CD14-positive monocyte (primary cell): ENCODE results near the gene LYSMD4. TPM values are rescaled to one million over a fixed set of nuclear protein-coding genes. Genes with fewer than 3 reads are reported as not detected.

Experiments used
- DNase-seq, 3 donors: peaks; one replicate each; pipeline ENCODE4 v3.0.0-alpha.2; 2011 to 2022
- H2AFZ ChIP-seq: 2 replicates; pipeline ENCODE4 v1.6.0; 2012; ENCODE audit warnings: mild to moderate bottlenecking, low read depth, low read length, inconsistent platforms; ENCODE audit not compliant: insufficient read depth, poor library complexity, severe bottlenecking
- H3K27ac ChIP-seq, 2 donors: 1 replicate in 1 of 2; 2 replicates in 1 of 2; pipeline ENCODE4 v1.5.1; 2012 to 2013; ENCODE audit warnings: low read length in 2 of 2, control low read depth in 1 of 2, inconsistent platforms in 1 of 2, low read depth in 1 of 2, mild to moderate bottlenecking in 1 of 2
- H3K27me3 ChIP-seq, 2 donors: one replicate each; pipeline versions ENCODE4 v1.6.0 to v1.6.1; 2011 to 2013; ENCODE audit warnings: low read length in 2 of 2; ENCODE audit not compliant: control insufficient read depth in 2 of 2, insufficient read depth in 2 of 2
- H3K36me3 ChIP-seq, 2 donors: replicated peaks in 1 of 2; 1 replicate in 1 of 2; 2 replicates in 1 of 2; pipeline versions ENCODE4 v1.5.1 to v1.6.1; 2012 to 2013; ENCODE audit warnings: low read length in 2 of 2, control low read depth in 1 of 2, inconsistent platforms in 1 of 2, mild to moderate bottlenecking in 1 of 2; ENCODE audit not compliant: insufficient read depth in 2 of 2, control insufficient read depth in 1 of 2
- H3K4me1 ChIP-seq, 2 donors: 1 replicate in 1 of 2; 2 replicates in 1 of 2; pipeline versions ENCODE4 v1.5.1 to v1.6.1; 2012 to 2013; ENCODE audit warnings: low read length in 2 of 2, control low read depth in 1 of 2, inconsistent platforms in 1 of 2, mild to moderate bottlenecking in 1 of 2, moderate library complexity in 1 of 2; ENCODE audit not compliant: insufficient read depth in 2 of 2, control insufficient read depth in 1 of 2
- H3K4me2 ChIP-seq: replicated peaks from 2 replicates; pipeline ENCODE3; 2012; ENCODE audit warnings: low read length, moderate library complexity, mild to moderate bottlenecking; ENCODE audit not compliant: poor library complexity, severe bottlenecking; ENCODE audit errors: extremely low read depth
- H3K4me3 ChIP-seq, 3 experiments: fragments of 200-600 bp in 1 of 3; sonication (generic) in 1 of 3; replicated peaks in 1 of 3; 1 replicate in 2 of 3; 2 replicates in 1 of 3; pipeline ENCODE4 v1.5.1; 2011 to 2013; ENCODE audit warnings: low read length in 3 of 3, mild to moderate bottlenecking in 3 of 3, control low read depth in 2 of 3, low read depth in 2 of 3, inconsistent platforms in 1 of 3, moderate library complexity in 1 of 3
- H3K79me2 ChIP-seq: 2 replicates; pipeline ENCODE4 v1.6.0; 2012; ENCODE audit warnings: mild to moderate bottlenecking, control low read depth, inconsistent platforms, low read length, moderate library complexity; ENCODE audit not compliant: insufficient read depth
- H3K9ac ChIP-seq: 2 replicates; pipeline ENCODE4 v1.6.0; 2017; ENCODE audit warnings: low read length, mild to moderate bottlenecking; ENCODE audit not compliant: insufficient read depth, poor library complexity, severe bottlenecking
- H3K9me3 ChIP-seq, 2 donors: replicated peaks in 1 of 2; 1 replicate in 1 of 2; 2 replicates in 1 of 2; pipeline versions ENCODE4 v1.5.1 to v1.6.1; 2012 to 2013; ENCODE audit warnings: low read length in 2 of 2, control low read depth in 1 of 2; ENCODE audit not compliant: control insufficient read depth in 1 of 2, insufficient read depth in 1 of 2
- H4K20me1 ChIP-seq: 2 replicates; pipeline ENCODE4 v1.6.0; 2012; ENCODE audit warnings: mild to moderate bottlenecking, low read length, control low read depth, moderate library complexity; ENCODE audit not compliant: insufficient read depth
- H3K27ac Mint-ChIP-seq, 7 donors: one replicate each; pipeline ENCODE4 v1.8.0; 2020; ENCODE audit warnings: mild to moderate bottlenecking in 7 of 7, mixed read lengths in 7 of 7, moderate library complexity in 6 of 7, inconsistent platforms in 2 of 7
- H3K27me3 Mint-ChIP-seq, 3 donors: one replicate each; pipeline ENCODE4 v1.8.0; 2021 to 2022; ENCODE audit warnings: low read depth in 3 of 3, mild to moderate bottlenecking in 3 of 3, mixed read lengths in 3 of 3, moderate library complexity in 3 of 3, inconsistent platforms in 1 of 3
- H3K36me3 Mint-ChIP-seq, 2 donors: one replicate each; pipeline ENCODE4 v1.8.0; 2020; ENCODE audit warnings: mixed read lengths in 2 of 2, inconsistent platforms in 1 of 2, mild to moderate bottlenecking in 1 of 2
- H3K4me1 Mint-ChIP-seq: one replicate; pipeline ENCODE4 v1.8.0; 2020; ENCODE audit warnings: mild to moderate bottlenecking, mixed read lengths
- H3K4me3 Mint-ChIP-seq, 2 donors: one replicate each; pipeline ENCODE4 v1.8.0; 2020; ENCODE audit warnings: mild to moderate bottlenecking in 2 of 2, mixed read lengths in 2 of 2, moderate library complexity in 1 of 2
- H3K9me3 Mint-ChIP-seq, 7 donors: one replicate each; pipeline ENCODE4 v1.8.0; 2020 to 2022; ENCODE audit warnings: mixed read lengths in 7 of 7, mild to moderate bottlenecking in 6 of 7, moderate library complexity in 6 of 7, inconsistent platforms in 2 of 7
- WGBS: methylation state at CpG from one replicate; pipeline ENCODE4 v1.1.5; 2013; ENCODE audit warnings: missing lambda C conversion rate; ENCODE audit not compliant: insufficient coverage; 5-methylcytosine and 5-hydroxymethylcytosine counted together
- intact Hi-C, 2 donors: fragments of 100-400 bp; cut with micrococcal nuclease; formaldehyde crosslinking; loops; one replicate each; pipeline versions ENCODE4 v1.15.0 to v1.15.1; 2023
- polyA plus RNA-seq, 3 donors: library from polyadenylated mRNA; depleted of rRNA in 1 of 3; unstranded in 2 of 3; stranded (reverse) in 1 of 3; fragments of 300-500 nt in 2 of 3; fragments of >200 nt in 1 of 3; fragmentation: Illumina TruSeq in 2 of 3; gene quantifications; 1 replicate in 2 of 3; 2 replicates in 1 of 3; pipeline ENCODE4 v1.2.3, GENCODE V29; 2012 to 2021
- TF ChIP-seq, protein P1 (sequence below): fragments of 200-600 bp; IDR thresholded peaks from one replicate; pipeline ENCODE4 v1.8.0; 2022; ENCODE audit warnings: antibody characterized with exemption, mild to moderate bottlenecking

Gene LYSMD4
- polyA plus RNA-seq, 3 donors = 1.1 to 4.7 (median 2.5) TPM

DNA sequence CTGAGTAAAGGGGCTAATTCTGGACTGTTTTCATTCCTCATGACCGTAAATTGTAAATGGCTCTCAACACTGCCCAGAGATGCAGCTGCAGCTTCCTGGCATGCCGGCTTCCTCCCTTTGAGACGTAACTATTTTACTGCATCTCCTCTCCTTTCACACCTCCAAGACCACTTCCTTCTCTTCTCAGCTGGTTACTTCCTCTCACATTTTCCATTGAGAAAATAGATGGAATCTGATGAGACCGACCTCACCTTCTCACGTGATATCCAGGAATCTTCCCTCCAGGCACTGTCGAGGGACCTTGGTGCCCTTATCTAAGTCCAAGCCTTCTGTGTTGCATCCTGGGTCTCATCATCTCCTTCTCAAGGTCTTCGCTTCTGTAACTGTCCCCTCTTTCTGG is 12.7 kb downstream of the LYSMD4 start:
- Histone ChIP-seq H3K27me3 (no peaks in the 10 kb centered on the region), H3K36me3 (peaks cover 11 to 21% of the 10 kb centered on the region in 2 donors), H3K9me3 (peaks cover 0 to 3% of the 10 kb centered on the region in 2 donors), H3K9ac (no peak overlapping the region), H3K4me2 (no peak overlapping the region), H4K20me1 (peaks cover 8% of the 10 kb centered on the region), H3K27ac (no peak overlapping the region), H3K79me2 (no peaks in the 10 kb centered on the region), H3K4me3 (no peak overlapping the region), H2AFZ (no peak overlapping the region), H3K4me1 (no peaks in the 10 kb centered on the region)
- WGBS = 57% methylated on average over 7 of the region's 7 CpGs
- H3K4me1 Mint-ChIP-seq = peaks cover 20% of the 10 kb centered on the region
- peaks cover 0 to 9% (median 5%) of the 10 kb centered on the region in 7 donors for H3K9me3 Mint-ChIP-seq
- TF ChIP-seq, protein P1, sequence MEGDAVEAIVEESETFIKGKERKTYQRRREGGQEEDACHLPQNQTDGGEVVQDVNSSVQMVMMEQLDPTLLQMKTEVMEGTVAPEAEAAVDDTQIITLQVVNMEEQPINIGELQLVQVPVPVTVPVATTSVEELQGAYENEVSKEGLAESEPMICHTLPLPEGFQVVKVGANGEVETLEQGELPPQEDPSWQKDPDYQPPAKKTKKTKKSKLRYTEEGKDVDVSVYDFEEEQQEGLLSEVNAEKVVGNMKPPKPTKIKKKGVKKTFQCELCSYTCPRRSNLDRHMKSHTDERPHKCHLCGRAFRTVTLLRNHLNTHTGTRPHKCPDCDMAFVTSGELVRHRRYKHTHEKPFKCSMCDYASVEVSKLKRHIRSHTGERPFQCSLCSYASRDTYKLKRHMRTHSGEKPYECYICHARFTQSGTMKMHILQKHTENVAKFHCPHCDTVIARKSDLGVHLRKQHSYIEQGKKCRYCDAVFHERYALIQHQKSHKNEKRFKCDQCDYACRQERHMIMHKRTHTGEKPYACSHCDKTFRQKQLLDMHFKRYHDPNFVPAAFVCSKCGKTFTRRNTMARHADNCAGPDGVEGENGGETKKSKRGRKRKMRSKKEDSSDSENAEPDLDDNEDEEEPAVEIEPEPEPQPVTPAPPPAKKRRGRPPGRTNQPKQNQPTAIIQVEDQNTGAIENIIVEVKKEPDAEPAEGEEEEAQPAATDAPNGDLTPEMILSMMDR = no peak
- H3K27ac Mint-ChIP-seq = no peak overlapping the region
- peaks cover 3 to 7% (median 4%) of the 10 kb centered on the region in 3 donors for H3K27me3 Mint-ChIP-seq
- no peak for DNase-seq
- intact Hi-C loops = no loop called here
- peak overlapping the region in 1 of 2 donors; percentile 4 for H3K4me3 Mint-ChIP-seq
- H3K36me3 Mint-ChIP-seq = peaks cover 17 to 23% of the 10 kb centered on the region in 2 donors

DNA sequence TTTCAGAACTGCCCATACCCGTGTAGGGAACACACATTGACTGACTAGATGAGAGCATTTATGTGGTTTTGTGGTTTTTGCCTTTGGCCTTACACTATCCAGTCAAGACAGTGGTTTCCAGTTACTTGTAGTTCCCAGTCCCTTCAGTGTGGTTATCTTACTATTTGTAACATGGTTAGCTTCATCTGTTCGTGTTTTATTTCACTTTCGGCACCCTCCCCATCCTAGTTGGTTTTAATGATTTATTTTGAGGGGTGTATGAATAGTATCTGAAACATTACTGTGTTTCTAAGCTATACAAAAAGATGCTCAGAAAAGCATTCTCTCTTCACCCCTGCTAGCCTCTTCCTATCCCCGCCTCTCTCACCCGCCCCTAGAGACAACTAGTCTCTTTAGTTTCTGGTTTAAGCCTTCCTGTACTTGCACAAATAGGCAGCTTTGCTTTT is 14.1 kb downstream of the LYSMD4 start:
- Histone ChIP-seq H3K4me3 (no peak overlapping the region), H3K27ac (no peak overlapping the region), H3K9ac (no peak overlapping the region), H4K20me1 (peaks cover 20% of the 10 kb centered on the region), H3K36me3 (peaks cover 19 to 35% of the 10 kb centered on the region in 2 donors), H3K4me1 (no peaks in the 10 kb centered on the region), H3K9me3 (no peaks in the 10 kb centered on the region), H3K79me2 (no peaks in the 10 kb centered on the region), H3K27me3 (no peaks in the 10 kb centered on the region), H2AFZ (no peak overlapping the region), H3K4me2 (no peak overlapping the region)
- no peak overlapping the region for H3K4me3 Mint-ChIP-seq
- no peak for DNase-seq
- H3K27ac Mint-ChIP-seq = no peak overlapping the region
- peaks cover 3 to 7% (median 4%) of the 10 kb centered on the region in 3 donors for H3K27me3 Mint-ChIP-seq
- intact Hi-C loops = no loop called here
- no CpG with 5 or more reads among the region's 5 CpGs for WGBS
- peaks cover 0 to 3% (median 0%) of the 10 kb centered on the region in 7 donors for H3K9me3 Mint-ChIP-seq
- TF ChIP-seq, protein P1 = no peak
- H3K36me3 Mint-ChIP-seq = peaks cover 29 to 37% of the 10 kb centered on the region in 2 donors
- peaks cover 20% of the 10 kb centered on the region for H3K4me1 Mint-ChIP-seq
